Kidney (tissue), 14 donors: ENCODE results near the gene THEMIS2. TPM values are rescaled to one million over a fixed set of nuclear protein-coding genes. Genes with fewer than 3 reads are reported as not detected.

Experiments
- DNase-seq, 5 donors: peaks; one replicate each; pipeline ENCODE4 v3.0.0-alpha.2; 2013 to 2020
- FAIRE-seq: peaks from 2 replicates; lab custom pipeline; 2012; peaks lifted over from hg19 to GRCh38; lab: Jason Lieb, UNC
- H3K27ac ChIP-seq, 2 donors: one replicate each; pipeline ENCODE4 v1.7.0; 2013; ENCODE audit warnings: low read depth in 2 of 2, low read length in 2 of 2, inconsistent platforms in 1 of 2
- H3K27me3 ChIP-seq: one replicate; pipeline ENCODE4 v1.7.1; 2013; ENCODE audit warnings: low read length, inconsistent platforms; ENCODE audit not compliant: control insufficient read depth, insufficient read depth
- H3K36me3 ChIP-seq, 3 donors: one replicate each; pipeline versions ENCODE4 v1.7.0 to v1.7.1; 2013; ENCODE audit warnings: low read length in 3 of 3, control low read depth in 1 of 3, inconsistent platforms in 1 of 3; ENCODE audit not compliant: insufficient read depth in 3 of 3, control insufficient read depth in 2 of 3
- H3K4me1 ChIP-seq, 3 donors: one replicate each; pipeline versions ENCODE4 v1.7.0 to v1.7.1; 2013; ENCODE audit warnings: low read length in 3 of 3, inconsistent platforms in 1 of 3, low read depth in 1 of 3; ENCODE audit not compliant: control insufficient read depth in 2 of 3, insufficient read depth in 2 of 3
- H3K4me3 ChIP-seq, 3 donors: one replicate each; pipeline versions ENCODE4 v1.7.0 to v1.8.1; 2013; ENCODE audit warnings: low read length in 3 of 3, control low read depth in 1 of 3, inconsistent platforms in 1 of 3
- H3K9ac ChIP-seq, 3 donors: one replicate each; pipeline versions ENCODE4 v1.7.0 to v1.7.1; 2013; ENCODE audit warnings: low read length in 3 of 3, control low read depth in 1 of 3, inconsistent platforms in 1 of 3
- H3K9me3 ChIP-seq, 3 donors: one replicate each; pipeline versions ENCODE4 v1.7.0 to v1.7.1; 2013; ENCODE audit warnings: low read length in 3 of 3, control low read depth in 1 of 3, inconsistent platforms in 1 of 3; ENCODE audit not compliant: control insufficient read depth in 2 of 3, insufficient read depth in 1 of 3
- CTCF ChIP-seq: IDR thresholded peaks from 3 replicates; pipeline ENCODE4 v1.5.1; 2012; ENCODE audit warnings: mild to moderate bottlenecking, moderate library complexity, borderline replicate concordance; ENCODE audit not compliant: insufficient read depth; ENCODE audit errors: extremely low read depth
- intact Hi-C: fragments of 100-400 bp; cut with DNase I; formaldehyde crosslinking; loops from one replicate; pipeline ENCODE4 v1.11.1; 2022
- polyA plus RNA-seq: library from polyadenylated mRNA; stranded (reverse); fragments of 350-450 nt; fragmentation: Illumina TruSeq; extraction: RNeasy Lipid Tissue Mini Kit (QIAGEN cat#74804); gene quantifications from one replicate; pipeline ENCODE4 v1.2.3, GENCODE V29; 2014; ENCODE audit warnings: low read depth, low replicate concordance; ENCODE audit not compliant: insufficient read depth
- total RNA-seq: library from RNA; stranded (reverse); fragmentation: NEBNext Ultra II Directional; extraction: Animal tissue kit (Norgen Biotek cat#: 25700); gene quantifications from one replicate; pipeline ENCODE4 v1.2.1, GENCODE V29; 2021
- donor health status: control.
- donor health status: control.
- donor health status: control.
- donor health status: control.
- donor health status: control.
- donor health status: DM: yes; HTN: yes; CAD: no.
- donor health status: Normal renal cell carcinoma (clear cell type).

THEMIS2 gene
- total and polyA plus RNA-seq, 2 donors from 2014 or later = 5.2 to 47.2 TPM

DNA sequence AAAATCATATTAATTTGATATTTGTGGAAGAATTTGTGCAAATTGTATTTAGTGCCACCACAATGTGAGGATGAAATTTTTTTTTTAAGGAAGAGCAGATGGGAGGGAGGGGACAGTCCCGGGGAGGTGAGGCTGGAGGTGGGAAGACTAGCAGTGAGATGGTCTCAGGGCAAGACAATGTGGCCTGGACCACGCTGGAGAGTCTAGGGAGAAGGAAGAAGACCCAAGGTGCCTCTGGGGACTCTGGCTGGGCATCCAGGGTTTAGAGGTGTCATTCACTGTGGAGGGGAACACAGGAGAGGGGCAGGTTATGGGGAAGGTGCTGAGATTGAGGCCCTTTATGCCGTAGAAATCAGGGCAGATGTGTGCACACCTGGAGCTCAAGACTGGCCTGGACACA is 10.3 kb upstream of the THEMIS2 start:
- H3K27me3 ChIP-seq = no peaks in the 10 kb centered on the region
- H3K4me3 ChIP-seq = no peak overlapping the region
- H3K27ac ChIP-seq = no peak overlapping the region
- H3K36me3 ChIP-seq = no peaks in the 10 kb centered on the region
- no peak for TF ChIP-seq CTCF
- H3K4me1 ChIP-seq = peaks cover 0 to 3% (median 0%) of the 10 kb centered on the region in 3 donors
- intact Hi-C loops = no loop called here
- peak in 1 of 5 donors; percentile 56 for DNase-seq
- no peak overlapping the region for H3K9ac ChIP-seq
- FAIRE-seq = no peak
- H3K9me3 ChIP-seq = no peaks in the 10 kb centered on the region

DNA sequence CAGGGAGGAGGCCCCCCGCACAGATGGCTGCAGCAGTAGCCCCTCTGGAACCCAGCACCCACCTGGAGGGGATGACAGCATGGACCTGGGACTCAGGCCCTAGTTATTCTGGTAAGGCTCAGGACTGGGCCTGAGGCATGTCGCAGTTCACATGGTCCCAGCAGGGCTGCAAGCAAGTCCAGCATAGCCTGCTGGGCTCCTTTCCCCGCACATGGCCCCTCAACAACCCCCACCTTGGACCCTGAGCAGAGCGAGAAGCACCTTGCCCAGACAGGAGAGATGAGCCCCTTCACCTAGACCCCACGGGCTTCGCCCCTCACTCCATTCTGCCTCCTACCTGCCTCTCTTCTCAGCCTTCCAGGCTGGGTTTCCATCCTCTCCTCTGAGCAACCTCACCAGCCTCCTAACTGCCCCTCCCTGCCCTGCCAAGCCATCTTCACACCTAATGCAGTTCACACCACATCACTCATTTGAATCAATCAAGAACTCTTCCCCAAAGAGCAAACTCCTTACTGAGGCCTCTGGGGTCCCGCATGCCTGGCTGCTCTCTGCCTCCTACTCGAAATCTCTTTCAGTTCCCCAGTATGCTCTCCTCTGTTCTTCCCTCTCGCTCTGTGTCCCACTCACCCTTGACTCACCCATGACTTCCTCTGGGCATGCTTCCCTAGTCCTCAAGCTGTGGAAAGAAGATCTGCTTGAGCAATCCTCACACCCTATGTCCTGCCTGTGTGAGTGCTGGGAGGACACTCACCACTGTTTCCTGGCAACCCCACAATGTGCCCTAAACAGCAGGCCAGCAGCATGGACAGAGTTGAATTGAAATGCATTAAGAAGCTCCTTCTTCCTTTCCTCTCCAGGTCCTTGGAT is 9.4 kb upstream of the THEMIS2 start:
- Histone ChIP-seq H3K9me3 (no peaks in the 10 kb centered on the region), H3K4me1 (peaks cover 0 to 3% (median 0%) of the 10 kb centered on the region in 3 donors), H3K36me3 (no peaks in the 10 kb centered on the region), H3K27ac (peak overlapping the region in 1 of 2 donors; percentile 17), H3K9ac (no peak overlapping the region), H3K27me3 (no peaks in the 10 kb centered on the region), H3K4me3 (no peak overlapping the region)
- no peak for TF ChIP-seq CTCF
- DNase-seq (peak; percentile 68 to 92 (median 86)), FAIRE-seq (no peak)
- intact Hi-C loops = no loop called here

- peak in 1 of 5 donors; percentile 54 for DNase-seq
- Histone ChIP-seq H3K9ac (no peak overlapping the region), H3K4me1 (peaks cover 0 to 3% (median 0%) of the 10 kb centered on the region in 3 donors), H3K9me3 (no peaks in the 10 kb centered on the region), H3K36me3 (no peaks in the 10 kb centered on the region), H3K27ac (no peak overlapping the region), H3K27me3 (no peaks in the 10 kb centered on the region), H3K4me3 (no peak overlapping the region)
- no peak for FAIRE-seq
- no peak for TF ChIP-seq CTCF
- intact Hi-C loops = no loop called here
Measured at GRCh38 chr1:27863538-27863915, 8.8 kb upstream of the THEMIS2 start.
